VCaP (cell line): ENCODE measurements around the gene OSBPL10.

Experiments
- H3K27ac ChIP-seq: fragments of 450-650 bp; 2 replicates; pipeline ENCODE4 v1.5.1; 2017
- TF ChIP-seq, protein P1 (sequence below): fragments of 450-650 bp; conservative IDR thresholded peaks from 2 replicates; pipeline ENCODE4 v1.5.1; 2017; ENCODE audit warnings: mild to moderate bottlenecking, moderate library complexity

OSBPL10 gene

DNA sequence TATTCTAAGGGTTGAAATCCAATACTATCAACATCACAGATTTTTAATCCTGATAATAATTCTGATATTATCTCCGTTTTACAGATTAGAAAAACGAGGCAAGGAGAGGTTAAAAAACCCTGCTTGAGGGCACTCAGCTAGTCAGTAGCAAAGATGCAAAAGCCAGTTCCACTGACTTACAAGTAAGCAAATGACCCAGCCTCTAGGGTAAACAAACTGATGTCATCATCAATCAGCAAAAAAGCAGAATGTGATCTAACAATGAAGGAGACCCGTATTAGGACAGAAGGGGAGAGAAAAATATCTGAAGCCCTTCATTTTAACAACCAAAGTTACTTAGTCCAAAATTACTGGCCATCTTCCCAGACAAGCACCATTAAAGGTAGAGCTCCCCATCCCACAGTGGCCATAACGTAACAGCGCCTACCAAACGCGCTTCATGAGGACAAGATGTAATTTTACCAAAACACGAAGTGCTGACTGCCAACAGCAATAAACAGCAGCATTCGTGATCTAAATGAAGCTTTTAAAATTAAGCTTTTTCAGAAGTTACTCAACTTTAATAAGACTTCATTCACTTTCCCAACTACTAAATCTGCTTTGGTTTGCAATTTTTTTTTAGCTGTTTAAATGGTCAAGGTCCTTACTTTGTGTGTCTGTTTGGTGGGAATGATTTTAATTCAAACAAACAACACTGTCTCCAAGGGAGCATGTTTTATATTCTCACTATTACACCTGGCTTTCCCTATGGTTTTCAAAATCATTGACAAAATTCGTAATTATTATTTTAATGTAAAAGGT is 176.6 kb downstream of the OSBPL10 start:
- no peak overlapping the region for H3K27ac ChIP-seq
- TF ChIP-seq, protein P1, sequence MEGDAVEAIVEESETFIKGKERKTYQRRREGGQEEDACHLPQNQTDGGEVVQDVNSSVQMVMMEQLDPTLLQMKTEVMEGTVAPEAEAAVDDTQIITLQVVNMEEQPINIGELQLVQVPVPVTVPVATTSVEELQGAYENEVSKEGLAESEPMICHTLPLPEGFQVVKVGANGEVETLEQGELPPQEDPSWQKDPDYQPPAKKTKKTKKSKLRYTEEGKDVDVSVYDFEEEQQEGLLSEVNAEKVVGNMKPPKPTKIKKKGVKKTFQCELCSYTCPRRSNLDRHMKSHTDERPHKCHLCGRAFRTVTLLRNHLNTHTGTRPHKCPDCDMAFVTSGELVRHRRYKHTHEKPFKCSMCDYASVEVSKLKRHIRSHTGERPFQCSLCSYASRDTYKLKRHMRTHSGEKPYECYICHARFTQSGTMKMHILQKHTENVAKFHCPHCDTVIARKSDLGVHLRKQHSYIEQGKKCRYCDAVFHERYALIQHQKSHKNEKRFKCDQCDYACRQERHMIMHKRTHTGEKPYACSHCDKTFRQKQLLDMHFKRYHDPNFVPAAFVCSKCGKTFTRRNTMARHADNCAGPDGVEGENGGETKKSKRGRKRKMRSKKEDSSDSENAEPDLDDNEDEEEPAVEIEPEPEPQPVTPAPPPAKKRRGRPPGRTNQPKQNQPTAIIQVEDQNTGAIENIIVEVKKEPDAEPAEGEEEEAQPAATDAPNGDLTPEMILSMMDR = no peak

DNA sequence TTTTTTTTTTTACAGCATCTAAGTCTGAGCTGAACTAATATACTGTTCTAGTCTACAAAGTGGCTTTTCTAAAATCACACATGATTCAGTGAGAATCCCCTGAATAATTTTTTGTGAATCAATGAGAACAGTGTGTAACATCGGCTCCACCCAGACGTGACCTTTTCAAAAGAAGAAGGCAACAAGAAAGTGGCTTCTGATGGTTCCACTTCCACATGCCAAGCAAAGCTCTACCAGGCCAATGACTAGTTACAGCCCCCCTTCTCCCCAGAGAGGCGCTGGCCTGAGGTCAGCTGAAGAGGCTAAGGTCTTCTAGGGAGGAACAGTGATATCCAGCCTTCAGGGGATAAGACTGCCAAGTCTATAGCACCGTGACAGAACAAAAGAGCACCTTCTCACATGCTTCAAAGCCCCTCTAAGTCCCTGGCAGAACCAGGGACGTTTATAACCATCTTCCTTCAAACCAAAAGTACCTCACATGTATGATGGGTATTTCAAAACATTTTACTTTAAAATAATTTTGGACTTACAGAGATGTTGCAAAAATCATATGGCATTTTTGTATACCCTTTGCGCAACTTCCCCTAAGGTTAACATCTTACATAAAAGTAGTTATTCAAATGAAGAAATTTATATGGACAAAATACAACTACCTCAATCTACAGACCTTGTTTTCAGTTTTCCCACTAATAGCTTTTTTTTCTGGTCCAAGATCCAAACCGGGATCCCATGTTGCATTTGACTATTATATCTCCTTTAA is 177.9 kb downstream of the OSBPL10 start:
- no peak overlapping the region for H3K27ac ChIP-seq
- TF ChIP-seq, protein P1 = no peak

DNA sequence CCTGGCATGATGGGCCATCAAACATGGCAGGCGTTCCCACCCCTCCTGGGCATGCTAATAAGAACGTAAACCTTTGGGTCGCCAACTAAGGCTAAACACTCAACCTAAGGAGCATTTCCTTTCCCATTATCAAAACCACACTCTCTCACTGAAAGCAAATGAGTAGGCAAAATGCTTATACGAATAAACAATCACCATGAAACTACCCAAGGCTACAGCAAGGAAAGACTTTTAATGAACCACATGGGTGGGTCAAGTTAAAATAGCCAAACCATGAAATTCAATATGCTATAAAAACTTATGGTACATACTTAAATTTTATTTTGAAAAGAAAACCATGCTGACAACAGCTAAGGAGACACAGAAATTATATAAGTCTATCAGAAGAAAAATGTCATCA is 180.6 kb downstream of the OSBPL10 start:
- no peak overlapping the region for H3K27ac ChIP-seq
- TF ChIP-seq, protein P1 = no peak

DNA sequence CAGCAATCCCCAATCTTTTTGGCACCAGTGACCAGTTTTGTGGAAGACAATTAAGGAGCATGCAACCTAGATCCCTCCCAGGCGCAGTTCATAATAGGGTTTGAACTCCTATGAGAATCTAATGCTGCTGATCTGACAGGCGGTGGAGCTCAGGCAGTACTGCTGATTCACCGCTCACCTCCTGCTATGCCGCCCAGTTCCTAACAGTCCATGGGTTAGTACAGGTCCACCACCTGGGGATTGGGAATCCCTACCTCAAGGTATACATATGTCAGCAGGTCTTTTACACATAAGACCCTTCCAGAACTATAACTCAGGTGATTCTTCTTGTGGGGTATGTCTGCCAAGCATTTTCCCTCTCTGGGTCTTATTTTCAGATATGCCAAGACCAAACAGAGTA is 182.2 kb downstream of the OSBPL10 start:
- no peak overlapping the region for H3K27ac ChIP-seq
- TF ChIP-seq, protein P1 = no peak

DNA sequence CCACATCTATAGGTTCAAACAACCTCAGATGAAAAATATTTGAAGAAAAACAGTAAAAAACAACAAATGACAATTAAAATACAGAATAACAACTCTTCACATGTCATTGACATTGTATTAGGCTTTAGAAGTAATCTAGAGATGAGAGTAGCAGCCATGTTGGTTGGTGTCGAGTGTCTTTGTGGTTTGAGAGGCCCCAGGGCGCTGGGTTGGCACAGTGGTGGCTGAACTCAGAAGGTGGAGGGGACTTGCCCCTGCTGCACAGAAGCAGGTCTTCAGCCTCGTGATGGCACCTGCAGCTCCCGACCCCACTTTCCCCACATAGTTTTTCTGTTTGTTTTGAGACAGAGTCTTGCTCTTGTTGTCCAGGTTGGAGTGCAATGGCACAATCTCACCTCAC is 187.2 kb downstream of the OSBPL10 start:
- no peak overlapping the region for H3K27ac ChIP-seq
- TF ChIP-seq, protein P1 = no peak

DNA sequence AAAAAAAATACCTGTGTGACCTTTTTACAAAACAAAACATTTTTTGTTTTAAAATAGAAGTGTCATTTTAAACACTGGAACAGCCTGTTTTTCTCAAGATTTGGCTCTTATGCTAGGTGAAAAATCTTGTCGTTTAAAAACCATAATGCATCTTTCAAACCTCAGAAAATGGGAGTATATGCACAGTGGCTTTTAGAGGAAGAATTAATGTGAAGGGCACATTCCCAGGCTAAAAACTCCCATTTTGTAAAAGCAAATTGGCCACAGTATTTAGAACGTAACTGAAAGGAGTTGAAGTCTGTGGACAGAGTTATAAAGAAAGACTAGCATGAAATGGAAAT is 190.0 kb downstream of the OSBPL10 start:
- no peak overlapping the region for H3K27ac ChIP-seq
- TF ChIP-seq, protein P1 = no peak

DNA sequence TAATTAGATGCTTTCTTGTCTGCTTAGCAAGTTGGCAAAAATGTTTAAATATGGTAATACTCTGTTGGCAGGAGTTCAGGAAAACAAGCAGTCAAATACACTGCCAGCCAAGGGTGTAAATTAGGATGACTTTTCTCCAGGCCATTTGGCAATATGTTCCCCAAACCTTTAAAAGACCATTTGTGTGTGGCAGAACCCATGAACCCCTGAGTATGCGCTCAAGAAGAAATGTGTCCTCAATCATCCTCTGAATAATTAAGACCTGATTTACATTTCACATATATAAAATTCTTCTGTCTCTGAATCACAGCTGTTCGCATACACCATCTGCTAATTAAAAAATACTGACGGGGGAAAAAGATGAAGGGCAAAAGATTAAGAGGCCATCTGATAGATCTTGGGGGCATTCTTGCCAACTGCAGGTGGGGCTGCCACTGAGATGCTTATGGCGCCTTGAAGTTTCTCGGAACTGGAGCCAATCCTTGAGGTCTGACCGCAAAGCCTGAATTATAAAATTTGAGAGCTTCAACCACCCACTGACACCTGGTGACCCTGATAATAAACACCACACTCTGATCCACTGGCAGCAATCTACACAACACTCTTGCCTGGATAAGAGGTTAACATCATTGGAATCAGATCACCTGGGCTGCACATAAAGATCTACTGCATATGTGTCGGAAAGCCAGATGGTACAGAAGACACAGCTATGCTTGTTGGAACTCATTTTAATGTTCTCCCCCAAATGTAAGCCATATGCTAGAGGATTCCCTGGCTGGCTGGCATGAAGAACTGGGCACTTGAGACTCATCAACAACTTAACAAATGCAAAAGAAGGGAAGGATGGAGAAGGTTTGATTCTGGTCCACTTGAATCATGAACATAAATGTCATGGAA is 190.6 kb downstream of the OSBPL10 start:
- no peak overlapping the region for H3K27ac ChIP-seq
- TF ChIP-seq, protein P1 = no peak
